HG03571 (cell line): ENCODE measurements around the gene ADCY2.
A peak's percentile ranks its signal among the peaks of the same experiment; 100 is the strongest.

Experiments used
- ATAC-seq: cut with Tn5 transposase; IDR thresholded peaks from one replicate; pipeline ENCODE4 v1.9.1; 2021; ENCODE audit not compliant: unreplicated experiment

Gene ADCY2

GRCh38 chr5:7717691-7718090 is 321.8 kb downstream of the ADCY2 start:
- no peak for ATAC-seq

GRCh38 chr5:7728076-7728475 is 332.1 kb downstream of the ADCY2 start:
- ATAC-seq: no peak

GRCh38 chr5:7741415-7742065 is 345.6 kb downstream of the ADCY2 start:
- ATAC-seq: no peak

- ATAC-seq: no peak
These were observed 346.3 kb downstream of the ADCY2 start for GRCh38 chr5:7742241-7742656.

- ATAC-seq: no peak
These were observed 350.1 kb downstream of the ADCY2 start for GRCh38 chr5:7745882-7746610.

- no peak for ATAC-seq
These were observed 351.8 kb downstream of the ADCY2 start for GRCh38 chr5:7747728-7748127.

- ATAC-seq: no peak
These were observed 353.7 kb downstream of the ADCY2 start for GRCh38 chr5:7749626-7750025.

- ATAC-seq: no peak
These were observed 355.9 kb downstream of the ADCY2 start for GRCh38 chr5:7751874-7752273.

GRCh38 chr5:7753181-7753580 is 357.2 kb downstream of the ADCY2 start:
- ATAC-seq: no peak

GRCh38 chr5:7753596-7753995 is 357.7 kb downstream of the ADCY2 start:
- ATAC-seq: no peak

GRCh38 chr5:7754490-7754889 is 358.6 kb downstream of the ADCY2 start:
- ATAC-seq: no peak

- peak; percentile 90 for ATAC-seq
These were observed 359.2 kb downstream of the ADCY2 start for GRCh38 chr5:7754997-7755596.

GRCh38 chr5:7755958-7756357 is 360.0 kb downstream of the ADCY2 start:
- ATAC-seq: no peak

GRCh38 chr5:7756453-7756852 is 360.5 kb downstream of the ADCY2 start:
- ATAC-seq: no peak

- no peak for ATAC-seq
These were observed 363.4 kb downstream of the ADCY2 start for GRCh38 chr5:7759257-7759871.

GRCh38 chr5:7759951-7760580 is 364.1 kb downstream of the ADCY2 start:
- ATAC-seq: no peak

GRCh38 chr5:7762267-7762666 is 366.3 kb downstream of the ADCY2 start:
- ATAC-seq: no peak

- ATAC-seq: no peak
These were observed 367.7 kb downstream of the ADCY2 start for GRCh38 chr5:7763621-7764072.

- ATAC-seq: no peak
These were observed 368.5 kb downstream of the ADCY2 start for GRCh38 chr5:7764452-7764851.

- ATAC-seq: no peak
These were observed 374.5 kb downstream of the ADCY2 start for GRCh38 chr5:7770436-7770835.

- no peak for ATAC-seq
These were observed 376.2 kb downstream of the ADCY2 start for GRCh38 chr5:7772141-7772540.
